ENCODE results near the gene C1orf35. TPM values are rescaled to one million over a fixed set of nuclear protein-coding genes. Genes with fewer than 3 reads are reported as not detected.

The C1orf35 gene
- total RNA-seq, 1 donor from 2014 or later: 21.9 TPM

- H3K27me3 Mint-ChIP-seq (ENCODE audit: unreplicated experiment): peaks cover 2% of the 10 kb centered on the region
- no peaks in the 10 kb centered on the region for H3K36me3 Mint-ChIP-seq (ENCODE audit: unreplicated experiment)
- H3K27ac Mint-ChIP-seq (ENCODE audit: unreplicated experiment): no peak overlapping the region
- no peaks in the 10 kb centered on the region for H3K4me1 Mint-ChIP-seq (ENCODE audit: low read depth, unreplicated experiment)
- no peak for DNase-seq
- H3K9me3 Mint-ChIP-seq (ENCODE audit: unreplicated experiment): no peaks in the 10 kb centered on the region
- H3K4me3 Mint-ChIP-seq (ENCODE audit: unreplicated experiment): no peak overlapping the region
- no peak for TF ChIP-seq CTCF (IDR thresholded peaks at IDR 0.05; ENCODE audit: partially characterized antibody, unreplicated experiment)
These were observed 22.1 kb upstream of the C1orf35 start for GRCh38 chr1:228125185-228125584.

- no peaks in the 10 kb centered on the region for H3K4me1 Mint-ChIP-seq (ENCODE audit: low read depth, unreplicated experiment)
- H3K4me3 Mint-ChIP-seq (ENCODE audit: unreplicated experiment): no peak overlapping the region
- no peak overlapping the region for H3K27ac Mint-ChIP-seq (ENCODE audit: unreplicated experiment)
- DNase-seq: no peak
- peaks cover 2% of the 10 kb centered on the region for H3K27me3 Mint-ChIP-seq (ENCODE audit: unreplicated experiment)
- no peaks in the 10 kb centered on the region for H3K9me3 Mint-ChIP-seq (ENCODE audit: unreplicated experiment)
- peaks cover 4% of the 10 kb centered on the region for H3K36me3 Mint-ChIP-seq (ENCODE audit: unreplicated experiment)
- no peak for TF ChIP-seq CTCF (IDR thresholded peaks at IDR 0.05; ENCODE audit: partially characterized antibody, unreplicated experiment)
These were observed 20.4 kb upstream of the C1orf35 start for GRCh38 chr1:228123505-228123904.

GRCh38 chr1:228122921-228123441 is 19.9 kb upstream of the C1orf35 start:
- Mint-ChIP-seq H3K27ac (ENCODE audit: unreplicated experiment) (no peak overlapping the region), H3K27me3 (ENCODE audit: unreplicated experiment) (no peaks in the 10 kb centered on the region)
- no peak for DNase-seq

GRCh38 chr1:228120857-228121489 is 17.8 kb upstream of the C1orf35 start:
- Mint-ChIP-seq H3K4me3 (ENCODE audit: unreplicated experiment) (no peak overlapping the region), H3K9me3 (ENCODE audit: unreplicated experiment) (peaks cover 2% of the 10 kb centered on the region), H3K36me3 (ENCODE audit: unreplicated experiment) (peaks cover 8% of the 10 kb centered on the region), H3K27me3 (ENCODE audit: unreplicated experiment) (no peaks in the 10 kb centered on the region), H3K27ac (ENCODE audit: unreplicated experiment) (no peak overlapping the region), H3K4me1 (ENCODE audit: low read depth, unreplicated experiment) (no peaks in the 10 kb centered on the region)
- DNase-seq: no peak
- TF ChIP-seq CTCF (IDR thresholded peaks at IDR 0.05; ENCODE audit: partially characterized antibody, unreplicated experiment): no peak

More at GRCh38 chr1:228122921-228123441, 19.9 kb upstream of the C1orf35 start:
- no peak for TF ChIP-seq CTCF (IDR thresholded peaks at IDR 0.05; ENCODE audit: partially characterized antibody, unreplicated experiment)
- Mint-ChIP-seq H3K4me3 (ENCODE audit: unreplicated experiment) (no peak overlapping the region), H3K36me3 (ENCODE audit: unreplicated experiment) (peaks cover 7% of the 10 kb centered on the region), H3K4me1 (ENCODE audit: low read depth, unreplicated experiment) (no peaks in the 10 kb centered on the region), H3K9me3 (ENCODE audit: unreplicated experiment) (no peaks in the 10 kb centered on the region)

- peaks cover 8% of the 10 kb centered on the region for H3K36me3 Mint-ChIP-seq (ENCODE audit: unreplicated experiment)
- H3K9me3 Mint-ChIP-seq (ENCODE audit: unreplicated experiment): peaks cover 2% of the 10 kb centered on the region
- no peak overlapping the region for H3K27ac Mint-ChIP-seq (ENCODE audit: unreplicated experiment)
- no peaks in the 10 kb centered on the region for H3K4me1 Mint-ChIP-seq (ENCODE audit: low read depth, unreplicated experiment)
- no peak for TF ChIP-seq CTCF (IDR thresholded peaks at IDR 0.05; ENCODE audit: partially characterized antibody, unreplicated experiment)
- no peaks in the 10 kb centered on the region for H3K27me3 Mint-ChIP-seq (ENCODE audit: unreplicated experiment)
- no peak for DNase-seq
- no peak overlapping the region for H3K4me3 Mint-ChIP-seq (ENCODE audit: unreplicated experiment)
These were observed 17.2 kb upstream of the C1orf35 start for GRCh38 chr1:228120351-228120750.
